Measurements from ENCODE around the gene SUCO. TPM values are rescaled to one million over a fixed set of nuclear protein-coding genes. Genes with fewer than 3 reads are reported as not detected.

Gene SUCO
- total and polyA plus RNA-seq, 2 of the 8 experiments (the other 6 are each of a cell fraction or from before 2014, with no cell fraction given): 8.3 to 35.8 TPM

DNA sequence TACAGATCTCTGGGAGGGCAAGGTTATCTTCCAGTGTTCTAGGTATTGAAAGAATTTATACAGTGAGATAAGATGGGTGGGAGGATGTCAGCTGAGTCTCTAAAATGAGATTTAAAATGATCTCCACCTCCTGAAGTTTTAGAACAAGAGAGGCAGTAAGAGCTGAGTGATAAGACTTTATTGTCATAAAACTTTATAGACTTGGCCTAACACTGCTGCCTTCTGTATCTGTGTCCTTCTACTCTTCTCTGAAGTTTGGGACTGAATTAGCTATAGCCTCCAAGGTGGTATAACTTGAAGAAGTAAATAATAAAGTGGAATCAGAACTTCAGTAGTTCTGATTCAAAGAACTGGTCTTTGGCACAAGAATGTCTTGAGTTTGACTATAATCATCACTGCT, 48.3 kb downstream of the SUCO start:
- Histone ChIP-seq H3K4me3 (ENCODE audit: extremely low read depth in 1 of 4, insufficient read depth in 2 of 4, low read depth in 3 of 4, low read length in 4 of 4) (no peak overlapping the region), H3K23ac (ENCODE audit: insufficient read length) (no peak overlapping the region), H3K4me2 (ENCODE audit: insufficient read depth in 1 of 2, low read depth in 2 of 2, low read length in 2 of 2) (no peak overlapping the region), H3K9me3 (ENCODE audit: insufficient read depth in 2 of 2, low read depth in 1 of 2, low read length in 1 of 2) (no peaks in the 10 kb centered on the region), H4K91ac (replicated peaks; ENCODE audit: insufficient read length, low read length) (no peak overlapping the region), H3K18ac (ENCODE audit: extremely low read depth, low read length) (no peak overlapping the region), H2BK5ac (ENCODE audit: low read depth, low read length) (no peak overlapping the region), H4K8ac (ENCODE audit: extremely low read depth, insufficient read depth, low read length) (no peak overlapping the region), H3K27me3 (replicated peaks in 1 of 4; ENCODE audit: control insufficient read depth in 3 of 4, extremely low read depth in 1 of 4, insufficient read depth in 3 of 4, low read length in 3 of 4) (no peaks in the 10 kb centered on the region), H2AK5ac (ENCODE audit: low read depth, low read length) (no peak overlapping the region), H2BK20ac (ENCODE audit: low read length) (no peak overlapping the region), H2BK120ac (replicated peaks; ENCODE audit: low read depth, low read length) (no peak overlapping the region), H2BK12ac (ENCODE audit: low read depth, low read length) (no peak overlapping the region), H3K27ac (ENCODE audit: low read depth, low read length) (no peak overlapping the region), H3K23me2 (ENCODE audit: low read depth, low read length) (no peaks in the 10 kb centered on the region), H2AFZ (ENCODE audit: low read length) (no peak overlapping the region), H3K9ac (replicated peaks in 1 of 4; ENCODE audit: extremely low read depth in 1 of 4, low read depth in 3 of 4, low read length in 3 of 4) (no peak overlapping the region), H4K5ac (ENCODE audit: insufficient read length, low read depth, low read length) (no peak overlapping the region), H4K20me1 (replicated peaks in 1 of 2; ENCODE audit: control insufficient read depth in 1 of 2, insufficient read depth in 2 of 2, low read length in 2 of 2) (no peaks in the 10 kb centered on the region), H3K4ac (replicated peaks; ENCODE audit: insufficient read length, low read depth, low read length) (no peak overlapping the region), H3K79me2 (ENCODE audit: control insufficient read depth in 1 of 2, insufficient read depth in 2 of 2, low read length in 2 of 2) (no peaks in the 10 kb centered on the region), H3K36me3 (ENCODE audit: control insufficient read depth in 2 of 4, insufficient read depth in 4 of 4, low read length in 3 of 4) (peaks cover 0 to 29% (median under 1%) of the 10 kb centered on the region in 4 experiments; a peak in 4 of 8 replicates), H3K79me1 (ENCODE audit: low read depth, low read length) (no peaks in the 10 kb centered on the region), H3K56ac (replicated peaks; ENCODE audit: insufficient read length, low read depth, low read length) (no peak overlapping the region), H3K4me1 (replicated peaks in 1 of 4; ENCODE audit: control insufficient read depth in 3 of 4, insufficient read depth in 4 of 4, low read length in 3 of 4) (peaks cover 0 to 6% (median 0%) of the 10 kb centered on the region in 4 experiments; a peak in 2 of 7 replicates), H2BK15ac (ENCODE audit: low read length) (no peak overlapping the region), H3K14ac (ENCODE audit: insufficient read length) (no peak overlapping the region)
- FAIRE-seq (no peak), DNase-seq (ENCODE audit: low read depth in 1 of 2, low spot score in 2 of 2) (no peak)
- TF ChIP-seq BCL11A (IDR thresholded peaks at IDR 0.05; ENCODE audit: low read depth in 2 of 2, low read length in 2 of 2) (no peak), POLR2AphosphoS5 (IDR thresholded peaks at IDR 0.05; ENCODE audit: low read depth, low read length) (no peak)
- CTCF ChIA-PET (ENCODE audit: partially characterized antibody): interaction anchor here (1.6 kb wide), 1 partner anchor 139 kb away, joined by 5 read pairs; no protein-coding TSS in a partner anchor
- POLR2A ChIA-PET (ENCODE audit: partially characterized antibody): no interaction called here
